Hepatocyte (in vitro differentiated cells): ENCODE results near the gene PLOD1. TPM values are rescaled to one million over a fixed set of nuclear protein-coding genes. Genes with fewer than 3 reads are reported as not detected.
A peak's percentile ranks its signal among the peaks of the same experiment; 100 is the strongest.
"Not testable (repeated sequence)": the region's sequence is repeated elsewhere in the genome, so short reads cannot be mapped to it uniquely, and the experiment has no call there.

ENCODE experiments used
- DNase-seq: peaks from one replicate; pipeline ENCODE4 v3.0.0-alpha.2; 2016; ENCODE audit warnings: low spot score
- H2AFZ ChIP-seq: fragments of 200-600 bp; sonication (generic); 2 replicates; pipeline ENCODE4 v1.6.0; 2016; ENCODE audit warnings: antibody characterized with exemption, mild to moderate bottlenecking
- H3K27ac ChIP-seq: fragments of 200-600 bp; sonication (generic); 2 replicates; pipeline ENCODE4 v1.5.1; 2016; ENCODE audit warnings: mild to moderate bottlenecking
- H3K27me3 ChIP-seq: fragments of 200-600 bp; sonication (generic); 2 replicates; pipeline ENCODE4 v1.6.1; 2016
- H3K36me3 ChIP-seq: fragments of 200-600 bp; sonication (generic); replicated peaks from 2 replicates; pipeline ENCODE4 v1.5.1; 2016; ENCODE audit warnings: low read depth; ENCODE audit not compliant: insufficient read depth
- H3K4me1 ChIP-seq: fragments of 200-600 bp; sonication (generic); 2 replicates; pipeline ENCODE4 v1.5.1; 2016; ENCODE audit warnings: mild to moderate bottlenecking, moderate library complexity; ENCODE audit not compliant: insufficient read depth
- H3K4me2 ChIP-seq: fragments of 200-600 bp; sonication (generic); 2 replicates; pipeline ENCODE4 v1.6.0; 2016
- H3K4me3 ChIP-seq: fragments of 200-600 bp; sonication (generic); 2 replicates; pipeline ENCODE4 v1.5.1; 2016; ENCODE audit warnings: mild to moderate bottlenecking
- H3K79me2 ChIP-seq: fragments of 200-600 bp; sonication (generic); 2 replicates; pipeline ENCODE4 v1.6.0; 2017; ENCODE audit warnings: mild to moderate bottlenecking
- H3K9me2 ChIP-seq: fragments of 200-600 bp; sonication (generic); replicated peaks from 2 replicates; pipeline ENCODE4 v1.6.0; 2017; ENCODE audit warnings: mild to moderate bottlenecking; ENCODE audit not compliant: insufficient read depth
- H3K9me3 ChIP-seq: fragments of 200-600 bp; sonication (generic); 2 replicates; pipeline ENCODE4 v1.5.1; 2016; ENCODE audit warnings: low read depth, mild to moderate bottlenecking
- H4K20me1 ChIP-seq: fragments of 200-600 bp; sonication (generic); 2 replicates; pipeline ENCODE4 v1.6.0; 2016; ENCODE audit warnings: mild to moderate bottlenecking; ENCODE audit not compliant: insufficient read depth, poor library complexity, severe bottlenecking
- EZH2 ChIP-seq: fragments of 200-600 bp; sonication (generic); IDR thresholded peaks from 2 replicates; pipeline ENCODE4 v1.6.1; 2016; ENCODE audit warnings: antibody characterized with exemption, mild to moderate bottlenecking, borderline replicate concordance
- EZH2phosphoT487 ChIP-seq: fragments of 200-600 bp; sonication (generic); IDR thresholded peaks from one replicate; pipeline ENCODE4 v1.6.1; 2018; ENCODE audit warnings: antibody characterized with exemption, mild to moderate bottlenecking, low read depth, moderate library complexity; ENCODE audit not compliant: unreplicated experiment, severe bottlenecking
- WGBS: methylation state at CpG from one replicate; pipeline ENCODE4 v1.1.6; 2016; ENCODE audit warnings: low lambda C conversion rate; ENCODE audit errors: missing lambda C conversion rate; 5-methylcytosine and 5-hydroxymethylcytosine counted together
- polyA plus RNA-seq: library from polyadenylated mRNA; unstranded; fragments of >200 nt; fragmentation: Nextera tagmentation; extraction: Ambion mirVana; gene quantifications from 2 replicates; pipeline ENCODE4 v1.2.1, GENCODE V29; 2016
- total RNA-seq: library from RNA; depleted of rRNA; stranded (reverse); fragments of >200 nt; gene quantifications from 2 replicates; pipeline ENCODE4 v1.2.3, GENCODE V29; 2014
- TF ChIP-seq, protein P1 (sequence below): fragments of 200-600 bp; sonication (generic); IDR thresholded peaks from 2 replicates; pipeline ENCODE4 v1.5.1; 2016; ENCODE audit warnings: antibody characterized with exemption, mild to moderate bottlenecking; ENCODE audit not compliant: poor library complexity

The PLOD1 gene
- total and polyA plus RNA-seq, 2 experiments from 2014 or later = 184 to 200 TPM

DNA sequence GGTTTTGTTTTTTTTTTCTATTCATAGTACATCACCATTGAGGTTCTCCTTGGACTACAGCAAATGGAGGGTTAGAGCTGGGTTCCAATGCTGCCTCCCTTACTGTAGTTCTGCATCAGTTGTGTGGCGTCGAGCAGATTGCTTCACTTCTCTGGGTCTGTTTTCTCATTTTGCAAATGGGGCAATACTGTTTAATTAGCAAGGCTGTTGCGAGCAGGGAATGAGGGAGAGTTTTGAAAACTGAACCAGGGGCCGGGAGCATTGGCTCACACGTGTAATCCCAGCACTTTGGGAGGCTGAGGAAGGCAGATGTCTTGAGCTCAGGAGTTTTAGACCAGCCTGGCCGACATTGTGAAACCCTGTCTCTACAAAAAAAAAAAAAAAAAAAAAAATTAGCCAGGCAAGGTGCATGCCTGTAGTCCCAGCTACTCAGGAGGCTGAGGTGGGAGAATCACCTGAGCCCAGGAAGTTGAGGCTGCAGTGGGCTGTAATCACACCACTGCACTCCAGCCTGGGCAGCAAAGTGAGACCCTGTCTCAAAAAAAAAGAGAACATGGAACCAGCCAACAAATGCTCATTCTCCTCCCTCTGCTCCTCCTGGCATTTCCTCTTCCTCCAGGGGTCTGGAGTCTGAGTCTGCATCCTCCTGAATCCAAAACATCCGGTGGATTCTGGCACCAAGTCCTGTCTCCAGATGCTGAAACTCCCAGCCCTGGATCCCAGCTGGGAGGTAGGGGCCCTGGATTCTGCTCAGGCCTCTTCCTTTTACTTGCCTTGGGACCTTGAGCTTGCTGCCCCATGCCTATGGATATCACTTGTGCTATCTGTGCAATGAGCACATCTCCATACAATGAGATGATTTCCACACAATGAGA, 3.7 kb upstream of the PLOD1 start:
- Histone ChIP-seq H3K9me3 (no peaks in the 10 kb centered on the region), H3K27ac (peak overlapping the region; percentile 51), H3K4me3 (no peak overlapping the region), H4K20me1 (no peaks in the 10 kb centered on the region), H3K9me2 (no peaks in the 10 kb centered on the region), H3K4me2 (no peak overlapping the region), H3K4me1 (peaks cover 17% of the 10 kb centered on the region), H3K79me2 (peaks cover 10% of the 10 kb centered on the region), H2AFZ (no peak overlapping the region), H3K27me3 (no peaks in the 10 kb centered on the region), H3K36me3 (no peaks in the 10 kb centered on the region)
- TF ChIP-seq EZH2phosphoT487 (no peak), EZH2 (no peak)
- TF ChIP-seq, protein P1, sequence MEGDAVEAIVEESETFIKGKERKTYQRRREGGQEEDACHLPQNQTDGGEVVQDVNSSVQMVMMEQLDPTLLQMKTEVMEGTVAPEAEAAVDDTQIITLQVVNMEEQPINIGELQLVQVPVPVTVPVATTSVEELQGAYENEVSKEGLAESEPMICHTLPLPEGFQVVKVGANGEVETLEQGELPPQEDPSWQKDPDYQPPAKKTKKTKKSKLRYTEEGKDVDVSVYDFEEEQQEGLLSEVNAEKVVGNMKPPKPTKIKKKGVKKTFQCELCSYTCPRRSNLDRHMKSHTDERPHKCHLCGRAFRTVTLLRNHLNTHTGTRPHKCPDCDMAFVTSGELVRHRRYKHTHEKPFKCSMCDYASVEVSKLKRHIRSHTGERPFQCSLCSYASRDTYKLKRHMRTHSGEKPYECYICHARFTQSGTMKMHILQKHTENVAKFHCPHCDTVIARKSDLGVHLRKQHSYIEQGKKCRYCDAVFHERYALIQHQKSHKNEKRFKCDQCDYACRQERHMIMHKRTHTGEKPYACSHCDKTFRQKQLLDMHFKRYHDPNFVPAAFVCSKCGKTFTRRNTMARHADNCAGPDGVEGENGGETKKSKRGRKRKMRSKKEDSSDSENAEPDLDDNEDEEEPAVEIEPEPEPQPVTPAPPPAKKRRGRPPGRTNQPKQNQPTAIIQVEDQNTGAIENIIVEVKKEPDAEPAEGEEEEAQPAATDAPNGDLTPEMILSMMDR = no peak
- 75% methylated on average over 7 of the region's 7 CpGs for WGBS
- no peak for DNase-seq

- no peaks in the 10 kb centered on the region for H3K9me3 ChIP-seq
- no peaks in the 10 kb centered on the region for H3K36me3 ChIP-seq
- no peaks in the 10 kb centered on the region for H3K9me2 ChIP-seq
- no peaks in the 10 kb centered on the region for H3K27me3 ChIP-seq
- TF ChIP-seq, protein P1 = no peak
- no peak for TF ChIP-seq EZH2
- no peak for TF ChIP-seq EZH2phosphoT487
- H3K27ac ChIP-seq = no peak overlapping the region
- H3K79me2 ChIP-seq = peaks cover 17% of the 10 kb centered on the region
- H3K4me3 ChIP-seq = no peak overlapping the region
- no peak overlapping the region for H2AFZ ChIP-seq
- DNase-seq = no peak
- WGBS = 93% methylated on average over 10 of the region's 10 CpGs
- no peak overlapping the region for H3K4me2 ChIP-seq
- peaks cover 17% of the 10 kb centered on the region for H3K4me1 ChIP-seq
- no peaks in the 10 kb centered on the region for H4K20me1 ChIP-seq
Measured at GRCh38 chr1:11931845-11932244, 2.7 kb upstream of the PLOD1 start.

DNA sequence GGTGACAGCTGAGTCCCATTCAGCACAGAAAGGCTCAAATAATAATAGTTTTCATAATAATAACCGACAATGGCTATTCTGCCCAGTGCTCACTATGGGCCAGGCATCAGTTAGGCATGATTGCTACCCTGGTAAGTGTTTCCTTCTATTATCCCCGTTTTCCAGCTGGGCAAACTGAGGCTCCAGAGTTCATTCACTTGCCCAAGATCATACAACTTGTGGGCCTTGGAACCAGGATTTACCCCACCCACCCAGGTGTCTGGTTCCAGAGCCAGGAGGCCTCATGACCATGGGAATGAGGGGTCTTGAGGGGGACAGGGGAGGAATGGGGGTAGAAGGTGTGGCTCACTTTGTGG, 518 bp downstream of the PLOD1 start:
- no peak for DNase-seq
- WGBS = 43% methylated on average over 2 of the region's 2 CpGs

GRCh38 chr1:11935733-11936132, 1.2 kb downstream of the PLOD1 start:
- Histone ChIP-seq H3K79me2 (peaks cover 22% of the 10 kb centered on the region), H3K4me2 (peak overlapping the region; percentile 87)
- H3K27ac ChIP-seq, H3K4me1 ChIP-seq, H3K27me3 ChIP-seq, H3K4me3 ChIP-seq, H3K9me2 ChIP-seq, DNase-seq, H3K9me3 ChIP-seq, H4K20me1 ChIP-seq, H2AFZ ChIP-seq, H3K36me3 ChIP-seq: not testable (repeated sequence)
- WGBS = 89% methylated on average over 10 of the region's 10 CpGs

More for the DNA sequence above, 518 bp downstream of the PLOD1 start:
- Histone ChIP-seq H2AFZ (peak overlapping the region; percentile 94), H3K36me3 (no peaks in the 10 kb centered on the region), H3K9me3 (no peaks in the 10 kb centered on the region), H3K79me2 (peaks cover 18% of the 10 kb centered on the region), H3K4me2 (peak overlapping the region; percentile 87), H4K20me1 (no peaks in the 10 kb centered on the region), H3K27me3 (no peaks in the 10 kb centered on the region), H3K9me2 (no peaks in the 10 kb centered on the region), H3K4me1 (peaks cover 7% of the 10 kb centered on the region), H3K4me3 (peak overlapping the region; percentile 73), H3K27ac (peak overlapping the region; percentile 89)
- no peak for TF ChIP-seq EZH2phosphoT487
- no peak for TF ChIP-seq EZH2
- TF ChIP-seq, protein P1 = no peak
